Subcutaneous abdominal adipose tissue (tissue), 5 donors: ENCODE data around the gene BHLHA15.

Experiments
- H3K27ac ChIP-seq: one replicate; pipeline ENCODE4 v1.7.0; 2013; ENCODE audit warnings: low read depth, mild to moderate bottlenecking, inconsistent platforms, low read length, moderate library complexity
- H3K27me3 ChIP-seq, 5 donors: one replicate each; pipeline ENCODE4 v1.7.0; 2013; ENCODE audit warnings: low read length in 5 of 5, inconsistent platforms in 1 of 5; ENCODE audit not compliant: control insufficient read depth in 5 of 5, insufficient read depth in 4 of 5
- H3K36me3 ChIP-seq, 5 donors: one replicate each; pipeline ENCODE4 v1.7.0; 2013; ENCODE audit warnings: low read length in 5 of 5; ENCODE audit not compliant: control insufficient read depth in 5 of 5, insufficient read depth in 5 of 5
- H3K4me1 ChIP-seq, 5 donors: one replicate each; pipeline ENCODE4 v1.7.0; 2013; ENCODE audit warnings: low read length in 5 of 5, mild to moderate bottlenecking in 3 of 5, moderate library complexity in 1 of 5; ENCODE audit not compliant: control insufficient read depth in 5 of 5, insufficient read depth in 5 of 5
- H3K4me3 ChIP-seq, 5 donors: one replicate each; pipeline ENCODE4 v1.7.0; 2013; ENCODE audit warnings: low read length in 5 of 5, low read depth in 1 of 5
- H3K9ac ChIP-seq, 5 donors: one replicate each; pipeline ENCODE4 v1.7.0; 2013; ENCODE audit warnings: low read length in 5 of 5, mild to moderate bottlenecking in 4 of 5, moderate library complexity in 3 of 5
- H3K9me3 ChIP-seq, 5 donors: one replicate each; pipeline ENCODE4 v1.7.0; 2013; ENCODE audit warnings: low read length in 5 of 5; ENCODE audit not compliant: control insufficient read depth in 5 of 5
- donor health status: healthy.
- donor health status: healthy.
- donor health status: healthy.
- donor health status: healthy.
- donor health status: healthy.

The BHLHA15 gene

GRCh38 chr7:98254951-98255610, 43.8 kb downstream of the BHLHA15 start:
- Histone ChIP-seq H3K27ac (no peak overlapping the region), H3K9me3 (no peaks in the 10 kb centered on the region), H3K4me1 (peaks cover 2 to 31% (median 25%) of the 10 kb centered on the region in 5 donors), H3K4me3 (no peak overlapping the region), H3K9ac (no peak overlapping the region), H3K36me3 (peaks cover 0 to 15% (median 9%) of the 10 kb centered on the region in 5 donors), H3K27me3 (no peaks in the 10 kb centered on the region)

DNA sequence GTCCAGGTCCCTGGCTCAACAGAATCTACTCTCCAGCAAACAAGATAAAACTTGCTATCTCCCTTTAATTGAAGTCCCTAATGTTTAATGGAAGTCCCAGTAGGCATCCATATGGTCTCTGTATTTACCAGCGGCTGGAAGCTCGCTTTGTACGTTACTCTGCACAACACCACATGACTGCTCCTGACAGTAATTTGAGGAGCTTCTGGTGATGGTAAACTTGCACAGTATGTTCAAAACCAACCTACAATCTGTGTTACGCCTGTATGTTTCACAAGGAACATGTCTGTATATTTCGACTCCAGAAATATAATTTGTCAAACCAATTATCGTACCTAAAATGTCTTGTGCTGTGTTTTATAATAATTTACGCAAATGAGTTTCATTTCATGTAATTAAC, 45.2 kb downstream of the BHLHA15 start:
- no peak overlapping the region for H3K9ac ChIP-seq
- no peaks in the 10 kb centered on the region for H3K27me3 ChIP-seq
- no peak overlapping the region for H3K27ac ChIP-seq
- H3K4me3 ChIP-seq, result no peak overlapping the region
- H3K9me3 ChIP-seq, result no peaks in the 10 kb centered on the region
- peaks cover 2 to 18% (median 14%) of the 10 kb centered on the region in 5 donors for H3K4me1 ChIP-seq
- H3K36me3 ChIP-seq, result peaks cover 0 to 22% (median 15%) of the 10 kb centered on the region in 5 donors

GRCh38 chr7:98257701-98258100, 46.5 kb downstream of the BHLHA15 start:
- Histone ChIP-seq H3K36me3 (peaks cover 0 to 26% (median 18%) of the 10 kb centered on the region in 5 donors), H3K27ac (no peak overlapping the region), H3K4me1 (peaks cover 0 to 8% (median 7%) of the 10 kb centered on the region in 5 donors), H3K9me3 (no peaks in the 10 kb centered on the region), H3K4me3 (no peak overlapping the region), H3K9ac (no peak overlapping the region), H3K27me3 (no peaks in the 10 kb centered on the region)
